ENCODE results near the gene STK10. TPM values are rescaled to one million over a fixed set of nuclear protein-coding genes. Genes with fewer than 3 reads are reported as not detected.

Gene STK10
- total RNA-seq, 1 experiment from 2014 or later = 22.9 TPM

- Histone ChIP-seq H3K4me1 (ENCODE audit: control insufficient read depth in 1 of 2, insufficient read depth in 2 of 2, low read length in 2 of 2) (no peaks in the 10 kb centered on the region), H3K4me2 (ENCODE audit: low read length) (no peak overlapping the region), H3K27ac (ENCODE audit: low read depth, low read length) (no peak overlapping the region), H3K27me3 (ENCODE audit: insufficient read depth, low read length) (no peaks in the 10 kb centered on the region), H3K9me2 (ENCODE audit: insufficient read depth) (no peaks in the 10 kb centered on the region), H3K9ac (ENCODE audit: low read length) (no peak overlapping the region), H3K79me2 (ENCODE audit: insufficient read depth, low read length) (no peaks in the 10 kb centered on the region), H3K4me3 (replicated peaks in 1 of 2; ENCODE audit: low read depth in 1 of 2, low read length in 2 of 2) (no peak overlapping the region), H3K36me3 (ENCODE audit: control insufficient read depth in 1 of 2, insufficient read depth in 2 of 2, low read length in 2 of 2) (peaks cover 0 to 6% of the 10 kb centered on the region in 2 experiments; a peak in 2 of 4 replicates), H3K9me3 (ENCODE audit: control insufficient read depth in 1 of 2, insufficient read depth in 1 of 2, low read depth in 1 of 2, low read length in 2 of 2) (no peaks in the 10 kb centered on the region), H2AFZ (ENCODE audit: low read depth, low read length, poor library complexity, severe bottlenecking) (no peak overlapping the region), H4K20me1 (ENCODE audit: insufficient read depth) (no peaks in the 10 kb centered on the region)
- DNase-seq (ENCODE audit: low read depth, low spot score) (no peak), ATAC-seq (no peak)
- BruUV-seq (replicated peaks) = no TSS peak
- TF ChIP-seq ZFX (IDR thresholded peaks at IDR 0.05) = no peak
- TF ChIP-seq SP1 (IDR thresholded peaks at IDR 0.05; ENCODE audit: low read depth) = no peak
- TF ChIP-seq EZH2 (IDR thresholded peaks at IDR 0.05) = no peak
- TF ChIP-seq ATF3 (IDR thresholded peaks at IDR 0.05) = no peak
- TF ChIP-seq, protein P1, sequence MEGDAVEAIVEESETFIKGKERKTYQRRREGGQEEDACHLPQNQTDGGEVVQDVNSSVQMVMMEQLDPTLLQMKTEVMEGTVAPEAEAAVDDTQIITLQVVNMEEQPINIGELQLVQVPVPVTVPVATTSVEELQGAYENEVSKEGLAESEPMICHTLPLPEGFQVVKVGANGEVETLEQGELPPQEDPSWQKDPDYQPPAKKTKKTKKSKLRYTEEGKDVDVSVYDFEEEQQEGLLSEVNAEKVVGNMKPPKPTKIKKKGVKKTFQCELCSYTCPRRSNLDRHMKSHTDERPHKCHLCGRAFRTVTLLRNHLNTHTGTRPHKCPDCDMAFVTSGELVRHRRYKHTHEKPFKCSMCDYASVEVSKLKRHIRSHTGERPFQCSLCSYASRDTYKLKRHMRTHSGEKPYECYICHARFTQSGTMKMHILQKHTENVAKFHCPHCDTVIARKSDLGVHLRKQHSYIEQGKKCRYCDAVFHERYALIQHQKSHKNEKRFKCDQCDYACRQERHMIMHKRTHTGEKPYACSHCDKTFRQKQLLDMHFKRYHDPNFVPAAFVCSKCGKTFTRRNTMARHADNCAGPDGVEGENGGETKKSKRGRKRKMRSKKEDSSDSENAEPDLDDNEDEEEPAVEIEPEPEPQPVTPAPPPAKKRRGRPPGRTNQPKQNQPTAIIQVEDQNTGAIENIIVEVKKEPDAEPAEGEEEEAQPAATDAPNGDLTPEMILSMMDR (IDR thresholded peaks at IDR 0.05 in 2 of 3, conservative IDR thresholded peaks at IDR 0.05 in 1 of 3; ENCODE audit: borderline replicate concordance in 1 of 3, insufficient read depth in 1 of 3, low read depth in 2 of 3, low read length in 2 of 3) = no peak
- no peak for TF ChIP-seq POLR2AphosphoS5 (IDR thresholded peaks at IDR 0.05; ENCODE audit: low read depth, low read length)
- no peak for TF ChIP-seq TCF7L2 (IDR thresholded peaks at IDR 0.05; ENCODE audit: borderline replicate concordance, extremely low read depth, insufficient read depth, insufficient read length)
- TF ChIP-seq, protein P2, sequence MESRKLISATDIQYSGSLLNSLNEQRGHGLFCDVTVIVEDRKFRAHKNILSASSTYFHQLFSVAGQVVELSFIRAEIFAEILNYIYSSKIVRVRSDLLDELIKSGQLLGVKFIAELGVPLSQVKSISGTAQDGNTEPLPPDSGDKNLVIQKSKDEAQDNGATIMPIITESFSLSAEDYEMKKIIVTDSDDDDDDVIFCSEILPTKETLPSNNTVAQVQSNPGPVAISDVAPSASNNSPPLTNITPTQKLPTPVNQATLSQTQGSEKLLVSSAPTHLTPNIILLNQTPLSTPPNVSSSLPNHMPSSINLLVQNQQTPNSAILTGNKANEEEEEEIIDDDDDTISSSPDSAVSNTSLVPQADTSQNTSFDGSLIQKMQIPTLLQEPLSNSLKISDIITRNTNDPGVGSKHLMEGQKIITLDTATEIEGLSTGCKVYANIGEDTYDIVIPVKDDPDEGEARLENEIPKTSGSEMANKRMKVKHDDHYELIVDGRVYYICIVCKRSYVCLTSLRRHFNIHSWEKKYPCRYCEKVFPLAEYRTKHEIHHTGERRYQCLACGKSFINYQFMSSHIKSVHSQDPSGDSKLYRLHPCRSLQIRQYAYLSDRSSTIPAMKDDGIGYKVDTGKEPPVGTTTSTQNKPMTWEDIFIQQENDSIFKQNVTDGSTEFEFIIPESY (IDR thresholded peaks at IDR 0.05; ENCODE audit: extremely low read depth, insufficient replicate concordance, low read length) = no peak
- TF ChIP-seq MAX (IDR thresholded peaks at IDR 0.05) = no peak
- TF ChIP-seq YY1 (IDR thresholded peaks at IDR 0.05; ENCODE audit: extremely low read depth, insufficient replicate concordance, low read depth, low read length) = no peak
- intact Hi-C loops (cut with micrococcal nuclease) = no loop called here
- RAD21 ChIA-PET (ENCODE audit: low non-redundant PET in 1 of 2, low total read pairs in 2 of 2, uncharacterized antibody in 2 of 2, unreplicated experiment in 2 of 2) = no interaction called here
- POLR2A ChIA-PET = no interaction called here
- CTCF ChIA-PET = interaction anchor here (0.7 kb wide), 1 partner anchor 1717 kb away, joined by 3 read pairs; no protein-coding TSS in a partner anchor
Measured at GRCh38 chr5:172064358-172064757, 123.7 kb downstream of the STK10 start.
